Activated effector memory CD4-positive, alpha-beta T cell treated with Interleukin-2 at 50 U/mL for 16 hours (primary cell): ENCODE results near the gene FLNB.

ENCODE experiments used
- DNase-seq: peaks from one replicate; pipeline ENCODE4 v3.0.0-alpha.2; 2020

FLNB gene

DNA sequence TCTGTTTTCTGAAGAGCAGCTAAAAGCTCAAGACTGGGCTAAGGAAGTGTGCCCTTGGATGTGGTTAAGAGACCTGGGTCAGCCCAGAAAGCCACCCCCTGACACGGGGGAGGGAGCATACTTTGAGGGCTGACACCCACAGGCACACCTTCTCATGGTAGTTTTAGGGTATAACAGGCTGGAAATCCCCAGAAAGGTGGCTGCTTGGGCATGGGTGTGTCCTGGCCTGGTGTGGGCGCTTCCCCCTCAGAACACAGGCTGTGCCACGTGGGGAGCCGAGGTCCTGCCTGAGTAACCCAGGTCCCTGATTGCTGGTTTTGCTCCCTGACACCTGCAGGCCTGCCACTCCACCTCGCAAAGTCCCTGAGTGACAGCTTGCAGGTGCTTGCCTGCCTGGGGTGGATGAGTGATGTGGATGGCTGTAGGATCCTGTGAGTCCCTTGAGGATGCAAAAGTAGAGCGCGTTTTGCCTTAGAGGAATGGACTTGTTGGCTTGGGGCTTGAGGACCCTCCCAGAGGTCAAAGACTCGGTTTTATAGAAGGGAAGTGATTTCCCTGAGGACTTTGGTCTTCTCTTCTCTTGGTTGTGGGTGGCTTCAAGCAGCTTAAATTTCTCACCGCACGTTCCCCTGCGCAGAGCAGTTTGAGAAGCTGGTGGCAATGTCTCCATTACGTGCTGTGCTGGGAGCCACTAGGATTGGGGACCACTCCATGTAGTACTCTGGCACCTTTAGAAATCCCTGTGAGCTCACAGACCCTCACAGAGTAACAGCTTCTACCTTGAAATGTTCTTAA lies 108.1 kb downstream of the FLNB start:
- DNase-seq, result peak; percentile 38

DNA sequence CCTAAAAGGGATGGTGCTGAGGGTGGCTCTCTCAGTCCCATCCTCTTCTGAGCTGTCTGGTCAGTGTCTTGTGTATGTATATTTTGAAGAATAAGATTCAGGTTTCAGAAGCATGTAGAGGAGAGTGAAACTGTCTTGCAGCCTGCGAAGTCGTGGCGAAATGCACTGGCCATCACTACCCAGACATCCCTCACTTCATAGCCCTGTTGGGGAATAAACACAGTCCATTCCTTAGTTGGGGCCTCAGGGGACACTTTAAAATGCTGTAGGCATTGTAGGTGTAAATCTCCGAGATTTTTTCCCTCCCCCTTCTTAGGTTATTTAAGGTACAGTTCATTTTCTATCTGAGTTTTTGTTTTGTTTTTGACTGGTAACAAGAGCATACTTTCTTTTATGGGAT lies 108.8 kb downstream of the FLNB start:
- no peak for DNase-seq

DNA sequence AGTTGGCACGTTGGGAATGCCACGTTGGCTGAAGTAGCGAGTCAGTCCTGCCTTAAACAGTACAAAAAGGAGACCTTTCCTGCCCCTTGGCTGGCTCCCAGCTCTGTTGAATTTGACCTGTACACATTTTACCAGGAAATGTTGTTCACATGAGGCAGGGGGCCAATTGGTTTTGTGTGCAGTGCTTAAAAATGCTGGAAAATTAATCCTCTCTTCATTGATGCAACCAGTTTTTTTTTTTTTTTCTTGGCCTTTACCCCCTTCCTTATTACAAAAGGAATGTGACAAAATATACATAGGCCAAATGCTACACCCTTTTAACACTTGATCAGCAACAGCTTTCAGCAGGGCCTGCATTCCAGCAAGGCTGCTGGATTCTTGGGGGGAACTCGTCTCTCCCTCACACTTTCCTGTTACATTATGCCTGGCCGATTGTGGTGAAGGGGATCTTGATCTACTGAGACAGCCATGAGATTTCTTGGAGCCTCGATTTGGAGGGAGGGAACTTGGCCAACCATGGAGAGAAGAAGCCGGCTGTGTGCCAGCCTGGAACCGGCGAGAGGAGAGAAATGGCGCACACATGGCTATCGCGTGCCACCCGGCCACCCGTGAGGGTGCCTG lies 109.4 kb downstream of the FLNB start:
- DNase-seq, result no peak

DNA sequence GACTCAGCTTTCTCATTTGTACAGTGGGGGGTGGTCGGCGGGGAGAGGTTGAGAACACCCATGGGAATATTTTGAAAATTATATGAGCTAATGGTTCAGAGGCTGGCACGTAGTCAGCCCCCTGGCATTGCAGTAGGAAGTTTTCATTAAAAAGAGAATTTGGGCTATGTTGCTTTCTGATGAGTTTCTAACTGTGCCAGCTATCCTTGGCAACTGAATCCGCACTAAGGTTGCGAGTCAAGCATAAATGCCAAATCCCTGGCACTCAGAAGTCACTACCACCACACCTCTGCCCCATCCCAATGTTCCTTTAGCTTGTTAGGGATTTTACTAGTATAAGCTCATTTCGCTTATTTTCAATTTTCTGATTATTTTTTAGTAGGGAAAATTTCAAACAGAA lies 111.0 kb downstream of the FLNB start:
- no peak for DNase-seq

DNA sequence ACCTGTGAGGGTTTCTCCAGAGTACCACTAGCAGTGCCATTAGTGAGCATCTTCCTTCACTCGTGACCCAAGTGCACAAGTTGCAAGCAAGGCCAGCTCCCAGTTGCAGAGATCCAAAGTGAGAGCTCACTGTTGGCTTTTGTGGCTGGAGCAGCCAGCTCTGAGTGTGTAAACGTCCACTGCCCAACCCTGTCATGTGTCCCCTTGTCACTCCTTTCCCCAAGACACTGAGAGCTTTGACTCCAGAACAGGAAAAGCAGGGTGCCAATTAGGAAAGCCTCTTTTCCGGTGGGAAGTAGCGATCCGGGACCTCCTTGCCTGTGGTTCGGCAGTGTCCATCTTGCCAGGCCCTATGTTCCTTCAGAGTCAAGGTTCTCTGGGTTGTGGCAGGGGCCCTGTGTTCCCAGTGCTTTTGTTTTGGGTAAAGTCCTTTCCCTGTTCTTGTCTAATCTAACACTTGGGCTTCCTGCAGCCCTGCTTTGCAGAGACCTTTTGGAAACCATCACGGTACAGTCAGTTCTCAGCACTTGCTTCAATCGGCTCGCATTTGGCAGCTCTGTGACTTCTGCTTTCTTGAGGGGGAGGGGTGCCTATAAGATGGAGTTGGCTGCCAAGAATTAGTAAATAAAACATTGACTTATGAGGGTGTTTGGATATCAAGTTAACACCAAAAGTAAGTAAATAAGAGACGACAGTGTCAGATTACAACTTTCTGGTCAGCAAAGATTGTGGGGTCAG lies 112.0 kb downstream of the FLNB start:
- DNase-seq, result no peak

DNA sequence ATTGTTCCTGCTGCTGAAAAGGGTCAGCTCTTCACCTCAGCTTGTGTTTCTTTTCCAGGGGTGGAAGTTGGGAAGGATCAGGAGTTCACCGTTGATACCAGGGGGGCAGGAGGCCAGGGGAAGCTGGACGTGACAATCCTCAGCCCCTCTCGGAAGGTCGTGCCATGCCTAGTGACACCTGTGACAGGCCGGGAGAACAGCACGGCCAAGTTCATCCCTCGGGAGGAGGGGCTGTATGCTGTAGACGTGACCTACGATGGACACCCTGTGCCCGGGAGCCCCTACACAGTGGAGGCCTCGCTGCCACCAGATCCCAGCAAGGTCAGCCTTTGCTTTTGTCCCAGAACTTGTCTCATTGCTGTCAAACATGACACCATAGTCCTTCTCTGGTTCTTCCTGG lies 113.0 kb downstream of the FLNB start:
- DNase-seq, result no peak

DNA sequence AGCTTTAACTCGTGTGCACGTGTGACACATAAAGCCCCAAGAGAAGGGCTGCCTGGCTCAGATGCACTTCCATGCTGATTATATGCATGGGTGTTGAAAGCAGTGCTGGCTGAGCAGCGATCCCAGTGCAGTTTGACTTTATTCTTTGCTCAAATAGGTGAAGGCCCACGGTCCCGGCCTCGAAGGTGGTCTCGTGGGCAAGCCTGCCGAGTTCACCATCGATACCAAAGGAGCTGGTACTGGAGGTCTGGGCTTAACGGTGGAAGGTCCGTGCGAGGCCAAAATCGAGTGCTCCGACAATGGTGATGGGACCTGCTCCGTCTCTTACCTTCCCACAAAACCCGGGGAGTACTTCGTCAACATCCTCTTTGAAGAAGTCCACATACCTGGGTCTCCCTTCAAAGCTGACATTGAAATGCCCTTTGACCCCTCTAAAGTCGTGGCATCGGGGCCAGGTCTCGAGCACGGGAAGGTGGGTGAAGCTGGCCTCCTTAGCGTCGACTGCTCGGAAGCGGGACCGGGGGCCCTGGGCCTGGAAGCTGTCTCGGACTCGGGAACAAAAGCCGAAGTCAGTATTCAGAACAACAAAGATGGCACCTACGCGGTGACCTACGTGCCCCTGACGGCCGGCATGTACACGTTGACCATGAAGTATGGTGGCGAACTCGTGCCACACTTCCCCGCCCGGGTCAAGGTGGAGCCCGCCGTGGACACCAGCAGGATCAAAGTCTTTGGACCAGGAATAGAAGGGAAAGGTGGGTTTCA lies 114.9 kb downstream of the FLNB start:
- no peak for DNase-seq

DNA sequence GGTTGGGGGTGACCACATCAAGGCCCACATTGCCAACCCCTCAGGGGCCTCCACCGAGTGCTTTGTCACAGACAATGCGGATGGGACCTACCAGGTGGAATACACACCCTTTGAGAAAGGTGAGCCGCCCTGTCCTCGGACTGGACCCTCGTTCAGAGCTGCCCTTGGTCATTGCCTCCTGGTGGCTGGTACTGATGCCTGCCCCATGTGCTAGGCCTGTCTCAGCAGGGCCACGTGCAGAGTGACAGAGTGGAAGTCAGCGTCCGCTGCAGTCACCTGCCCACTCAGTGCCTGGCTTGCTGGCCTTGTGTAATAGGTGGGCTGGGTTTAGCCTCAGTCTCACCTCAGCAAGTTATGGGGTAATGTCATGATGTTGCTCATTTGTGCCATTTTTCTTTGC lies 116.2 kb downstream of the FLNB start:
- no peak for DNase-seq

DNA sequence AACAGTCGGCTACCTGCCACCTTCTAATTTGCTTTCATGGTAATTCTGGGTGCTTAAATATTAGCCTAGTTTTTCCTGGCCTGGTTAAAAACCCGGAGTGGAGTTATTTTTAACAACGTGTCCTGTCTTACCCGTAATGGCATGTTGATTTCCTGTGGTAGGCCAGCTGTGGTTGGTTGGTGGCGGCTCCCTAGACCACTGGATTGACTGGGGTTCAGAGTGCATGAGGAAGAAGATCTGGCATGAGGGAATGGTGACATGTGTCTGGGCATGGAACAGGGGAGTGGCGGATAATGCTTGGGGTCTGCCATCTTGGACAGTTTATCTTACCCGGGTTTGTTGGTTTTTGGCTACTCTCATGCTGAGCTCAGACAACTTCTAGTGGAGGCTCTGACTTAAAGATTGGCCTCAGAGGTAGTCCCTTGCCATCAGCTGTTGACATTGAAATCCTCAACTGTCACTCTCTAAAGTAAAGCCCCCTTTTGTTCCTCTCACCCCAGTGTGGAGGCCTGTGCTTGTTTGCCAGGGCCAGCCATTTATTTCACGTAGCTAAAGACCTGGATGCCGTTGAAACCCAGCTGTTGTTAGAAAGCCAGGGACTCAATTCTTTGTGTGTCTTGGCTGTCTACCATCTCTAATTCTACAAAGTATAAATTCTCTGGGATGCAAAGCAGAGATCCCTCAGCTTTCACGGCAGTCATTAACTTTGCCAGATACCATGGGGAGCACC lies 121.0 kb downstream of the FLNB start:
- DNase-seq, result no peak

DNA sequence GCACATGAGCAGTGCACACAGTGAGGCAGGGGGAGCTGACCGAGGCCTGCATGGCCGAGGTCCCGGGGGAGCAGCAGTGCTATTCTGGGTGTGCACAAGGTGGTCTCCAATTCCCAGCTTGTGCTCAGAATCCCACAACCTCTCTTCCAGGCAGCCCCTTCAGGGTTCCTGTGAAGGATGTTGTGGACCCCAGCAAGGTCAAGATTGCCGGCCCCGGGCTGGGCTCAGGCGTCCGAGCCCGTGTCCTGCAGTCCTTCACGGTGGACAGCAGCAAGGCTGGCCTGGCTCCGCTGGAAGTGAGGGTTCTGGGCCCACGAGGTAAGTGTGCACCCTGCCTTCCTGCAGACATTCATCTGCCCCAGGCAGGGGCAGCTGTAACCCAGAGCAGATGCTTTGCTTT lies 122.4 kb downstream of the FLNB start:
- DNase-seq, result no peak

DNA sequence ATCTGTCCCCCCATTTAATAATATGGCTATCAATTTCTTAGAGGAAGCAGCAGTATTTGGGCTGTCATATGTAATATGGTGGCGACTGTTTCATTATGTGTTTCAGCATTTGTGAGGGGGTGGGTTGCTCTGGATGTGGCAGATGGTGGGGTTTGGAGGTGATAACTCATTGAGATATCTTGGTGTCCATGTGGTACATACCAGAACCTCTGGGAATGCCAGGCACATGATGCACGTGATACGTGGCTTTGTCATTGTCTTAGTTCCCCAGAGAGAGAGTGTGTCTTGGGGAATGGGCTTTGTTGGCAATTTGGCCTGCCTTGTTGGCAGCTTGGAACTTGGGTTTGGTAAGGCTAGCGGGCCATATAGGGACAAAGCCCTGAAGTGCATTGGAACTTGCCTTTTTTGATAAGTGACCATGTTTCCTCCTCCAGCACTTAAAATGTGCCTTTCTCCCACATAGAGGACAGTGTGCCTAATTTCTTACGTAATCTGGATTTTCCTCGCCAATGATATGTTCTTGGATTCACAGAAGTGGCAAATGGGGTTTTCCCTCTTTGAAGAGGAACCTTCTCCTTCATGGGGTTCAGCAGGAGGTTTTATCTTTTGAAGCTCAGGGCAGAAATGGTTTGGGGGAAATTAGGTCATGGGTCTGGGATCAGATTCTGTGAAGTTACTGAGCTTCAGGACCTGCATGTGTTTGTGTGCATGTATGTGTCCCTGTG lies 123.0 kb downstream of the FLNB start:
- DNase-seq, result no peak

DNA sequence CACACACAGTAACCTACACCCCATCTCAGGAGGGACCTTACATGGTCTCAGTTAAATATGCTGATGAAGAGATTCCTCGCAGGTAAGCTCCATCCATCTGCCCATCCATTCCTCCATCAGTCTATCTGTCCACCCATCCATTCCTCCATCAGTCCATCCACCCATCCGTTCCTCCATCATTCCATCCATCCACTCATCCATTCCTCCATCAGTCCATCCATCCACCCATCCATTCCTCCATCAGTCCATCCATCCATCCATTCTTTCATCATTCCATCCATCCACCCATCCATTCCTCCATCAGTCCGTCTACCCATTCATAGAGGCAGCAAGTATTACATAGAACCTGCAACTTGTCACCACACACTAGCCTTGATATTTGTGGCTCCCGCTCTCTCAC lies 124.6 kb downstream of the FLNB start:
- no peak for DNase-seq

DNA sequence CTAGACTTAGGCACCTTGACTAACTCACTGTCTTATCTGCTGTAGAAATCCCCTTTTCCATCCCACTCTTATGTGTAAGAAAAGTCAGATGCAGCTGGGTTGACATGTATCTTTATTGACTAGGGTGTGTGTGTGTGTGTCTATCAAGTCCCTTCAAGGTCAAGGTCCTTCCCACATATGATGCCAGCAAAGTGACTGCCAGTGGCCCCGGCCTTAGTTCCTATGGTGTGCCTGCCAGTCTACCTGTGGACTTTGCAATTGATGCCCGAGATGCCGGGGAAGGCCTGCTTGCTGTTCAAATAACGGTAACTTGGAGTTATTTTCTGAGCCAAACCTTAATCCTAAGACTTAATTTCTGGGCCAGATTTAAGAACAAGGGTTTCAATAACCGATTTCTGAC lies 126.2 kb downstream of the FLNB start:
- no peak for DNase-seq

DNA sequence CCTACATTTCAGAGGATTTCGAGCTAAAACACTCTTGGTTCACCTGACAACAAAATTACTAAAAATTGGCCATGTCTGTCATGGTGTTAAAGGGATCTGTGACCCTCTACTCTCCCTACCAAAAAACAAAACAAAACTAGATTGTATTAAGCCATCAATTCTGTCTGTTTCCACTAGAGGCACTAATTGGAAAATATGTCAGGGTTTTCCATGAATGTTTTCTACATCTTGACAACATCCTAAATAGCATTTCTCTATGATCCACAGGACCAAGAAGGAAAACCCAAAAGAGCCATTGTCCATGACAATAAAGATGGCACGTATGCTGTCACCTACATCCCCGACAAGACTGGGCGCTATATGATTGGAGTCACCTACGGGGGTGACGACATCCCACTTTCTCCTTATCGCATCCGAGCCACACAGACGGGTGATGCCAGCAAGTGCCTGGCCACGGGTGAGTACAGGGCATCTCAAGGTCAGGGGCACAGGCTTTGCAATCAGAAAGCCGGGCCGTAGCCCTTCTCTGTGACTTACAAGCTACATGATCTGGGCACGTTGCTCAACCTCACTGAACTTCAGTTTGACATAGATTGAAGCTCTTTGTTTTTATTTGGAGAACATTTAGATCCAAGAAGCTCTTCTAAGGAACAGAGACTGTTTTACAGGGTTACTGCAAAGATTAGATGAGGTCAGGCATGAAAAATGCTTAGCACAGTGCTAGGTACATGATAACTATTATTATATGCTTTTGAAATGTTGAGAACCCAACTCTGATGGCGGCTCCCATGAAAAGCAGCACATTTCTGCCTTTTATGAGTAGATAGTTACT lies 127.7 kb downstream of the FLNB start:
- DNase-seq, result no peak

DNA sequence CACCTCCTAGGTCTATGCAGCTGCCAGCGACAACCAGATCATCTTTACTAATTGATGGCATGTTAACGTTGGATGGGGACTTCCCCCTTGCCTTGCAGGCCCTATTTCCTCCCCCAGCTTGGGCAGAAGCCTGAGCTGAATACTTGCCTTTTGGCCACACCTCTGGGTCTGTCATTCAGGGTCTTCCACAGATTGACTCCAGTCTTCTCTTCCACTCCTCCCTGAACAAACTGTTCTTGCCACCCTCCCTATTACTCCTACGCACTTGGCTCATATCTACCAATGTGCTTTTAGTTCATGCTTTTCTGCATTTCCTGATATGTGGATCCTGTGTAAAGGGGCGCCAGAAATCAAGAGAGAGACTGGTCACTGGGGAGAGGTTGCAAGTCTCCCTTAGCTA lies 129.1 kb downstream of the FLNB start:
- no peak for DNase-seq

DNA sequence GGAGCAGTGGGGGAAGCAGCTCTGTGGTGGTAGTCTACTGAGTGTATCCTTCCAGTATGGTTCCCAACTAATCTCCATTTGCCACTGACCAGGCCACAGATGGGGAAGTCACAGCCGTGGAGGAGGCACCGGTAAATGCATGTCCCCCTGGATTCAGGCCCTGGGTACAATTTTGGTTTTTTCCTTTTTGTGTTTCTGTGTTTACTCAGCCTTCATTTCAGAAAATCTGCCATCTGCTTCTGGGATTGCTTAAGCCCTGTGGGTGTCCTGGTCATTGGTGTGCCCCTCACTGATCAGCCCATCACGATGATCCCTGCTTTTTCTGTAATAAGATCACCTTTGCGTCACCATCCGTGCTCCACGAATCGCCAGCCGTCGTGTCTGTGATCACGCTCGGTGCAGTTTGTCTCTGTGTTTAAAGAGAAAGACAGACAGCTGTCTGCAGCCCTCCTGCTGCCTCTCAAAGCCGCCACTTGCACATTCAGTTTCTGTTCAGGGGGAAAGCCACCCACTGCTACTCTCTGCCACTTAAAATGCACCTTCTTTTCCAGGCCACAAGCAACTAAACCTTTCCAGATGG lies 133.6 kb downstream of the FLNB start:
- no peak for DNase-seq

DNA sequence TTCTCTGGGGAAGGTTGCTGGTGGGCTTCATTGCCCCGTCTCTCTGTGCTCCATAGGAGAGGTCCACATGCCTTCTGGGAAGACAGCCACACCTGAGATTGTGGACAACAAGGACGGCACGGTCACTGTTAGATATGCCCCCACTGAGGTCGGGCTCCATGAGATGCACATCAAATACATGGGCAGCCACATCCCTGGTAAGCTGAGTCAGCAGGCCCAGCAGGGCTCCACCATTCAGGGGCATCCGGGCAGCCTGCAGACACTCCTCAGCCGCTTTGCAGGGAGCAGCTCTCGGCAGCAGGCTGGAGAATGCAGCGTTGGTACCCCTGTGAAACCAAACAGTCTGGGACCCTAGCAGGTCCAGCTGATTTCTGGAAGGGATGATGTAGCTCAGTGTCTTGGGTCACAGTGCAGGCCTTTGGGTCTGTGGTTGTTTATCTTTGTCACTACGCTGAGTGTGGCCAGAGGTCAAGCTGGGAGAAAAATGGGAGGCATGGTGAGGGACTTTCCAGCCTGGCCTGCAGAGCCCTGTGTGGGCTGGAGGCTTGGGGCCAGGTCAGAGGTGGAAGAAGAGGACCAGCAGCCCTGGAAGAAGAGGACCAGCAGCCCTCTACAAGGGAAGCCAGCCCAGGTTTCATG lies 135.3 kb downstream of the FLNB start:
- DNase-seq, result no peak

DNA sequence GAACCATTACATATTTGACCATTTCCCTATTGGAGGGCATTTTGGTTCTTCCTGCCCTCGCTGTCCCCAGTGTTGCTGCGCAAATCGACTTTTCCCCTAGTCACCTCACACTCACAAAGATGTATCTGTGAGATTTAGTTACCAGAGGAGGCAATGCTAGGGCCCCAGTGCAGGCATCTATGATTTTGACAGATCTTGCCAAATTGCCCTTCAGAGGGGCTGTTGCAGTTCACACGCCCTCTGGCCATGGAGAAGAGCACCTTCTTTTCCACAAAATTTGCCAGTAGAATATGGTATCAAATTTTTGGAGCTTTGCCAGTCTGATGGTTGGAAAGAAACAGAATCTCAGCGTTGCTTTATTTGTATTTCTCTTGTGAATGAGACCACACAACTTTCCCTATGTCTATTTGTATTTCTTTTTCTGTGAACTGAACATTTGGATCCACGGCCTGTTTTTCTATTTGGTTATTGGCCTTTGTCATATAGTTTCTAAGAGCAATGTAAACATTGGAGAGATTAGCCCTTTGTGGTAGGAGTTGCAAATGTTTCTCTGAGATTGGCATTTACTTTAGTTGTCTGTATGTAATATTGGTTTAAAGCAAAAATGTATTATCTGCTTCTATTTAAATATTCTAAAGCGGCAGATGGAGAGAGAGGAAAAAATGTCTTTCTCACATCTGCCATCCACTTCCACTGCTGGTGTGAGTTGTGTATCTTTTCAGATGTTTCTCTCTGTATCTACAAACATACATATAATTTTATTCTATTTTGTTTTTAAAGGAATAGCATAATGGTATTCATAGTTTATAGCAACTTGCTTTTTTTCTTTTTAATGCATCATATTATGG lies 136.5 kb downstream of the FLNB start:
- no peak for DNase-seq

DNA sequence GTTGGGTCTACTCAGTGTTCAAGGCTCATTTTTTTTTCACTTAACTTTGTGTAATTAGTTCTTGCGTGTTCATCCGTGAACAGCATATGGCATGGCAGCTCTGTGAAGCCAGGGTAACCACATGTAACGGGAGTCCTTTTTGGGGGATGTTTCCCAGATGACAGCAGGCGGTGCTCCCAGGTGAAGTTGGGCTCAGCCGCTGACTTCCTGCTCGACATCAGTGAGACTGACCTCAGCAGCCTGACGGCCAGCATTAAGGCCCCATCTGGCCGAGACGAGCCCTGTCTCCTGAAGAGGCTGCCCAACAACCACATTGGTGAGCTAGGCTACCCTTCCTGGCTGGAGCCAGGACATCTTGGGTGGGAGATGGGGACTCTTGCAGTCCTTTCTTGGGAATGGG lies 139.8 kb downstream of the FLNB start:
- no peak for DNase-seq
